ENCODE data around the gene WDR5.
"Not testable (repeated sequence)": the region's sequence is repeated elsewhere in the genome, so short reads cannot be mapped to it uniquely, and the experiment has no call there.

Gene WDR5

DNA sequence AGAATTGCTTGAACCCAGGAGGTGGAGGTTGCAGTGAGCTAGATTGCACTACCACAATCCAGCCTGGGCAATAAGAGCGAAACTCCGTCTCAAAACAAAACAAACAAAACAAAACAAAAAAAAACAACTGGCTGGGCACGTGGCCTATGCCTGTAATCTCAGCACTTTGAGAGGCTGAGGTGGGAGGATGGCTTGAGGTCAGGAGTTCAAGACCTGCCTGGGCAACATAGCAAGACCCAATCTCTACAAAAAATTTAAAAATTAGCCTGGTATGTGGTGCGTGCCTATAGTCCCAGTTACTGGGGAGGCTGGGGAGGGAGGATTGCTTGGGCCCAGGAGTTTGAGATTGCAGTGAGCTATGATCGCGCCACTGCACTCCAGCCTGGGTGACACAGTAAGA is 23.3 kb upstream of the WDR5 start:
- FAIRE-seq (no peak), DNase-seq (ENCODE audit: insufficient read length, low spot score) (no peak)
- TF ChIP-seq POU2F2 (IDR thresholded peaks at IDR 0.05; ENCODE audit: low read depth, low read length), result no peak
- TF ChIP-seq POLR2AphosphoS5 (IDR thresholded peaks at IDR 0.05; ENCODE audit: low read depth, low read length), result no peak
- TF ChIP-seq PAX5 (IDR thresholded peaks at IDR 0.05; ENCODE audit: insufficient read depth, low read length, severe bottlenecking), result no peak
- no peak for TF ChIP-seq SPI1 (IDR thresholded peaks at IDR 0.05; ENCODE audit: low read depth, low read length)
- no peak for TF ChIP-seq TAF1 (IDR thresholded peaks at IDR 0.05; ENCODE audit: low read depth, low read length)
- TF ChIP-seq POLR2A (IDR thresholded peaks at IDR 0.05; ENCODE audit: low read depth, low read length), result no peak

- FAIRE-seq; DNase-seq (ENCODE audit: insufficient read length, low spot score): not testable (repeated sequence)
Measured at GRCh38 chr9:134118972-134119371, 16.9 kb upstream of the WDR5 start.

- DNase-seq (ENCODE audit: insufficient read length, low spot score), result no peak
- no peak for FAIRE-seq
- TF ChIP-seq POLR2A (IDR thresholded peaks at IDR 0.05; ENCODE audit: low read depth, low read length) (no peak), POU2F2 (IDR thresholded peaks at IDR 0.05; ENCODE audit: low read depth, low read length) (no peak), SPI1 (IDR thresholded peaks at IDR 0.05; ENCODE audit: low read depth, low read length) (no peak), PAX5 (IDR thresholded peaks at IDR 0.05; ENCODE audit: insufficient read depth, low read length, severe bottlenecking) (no peak), TAF1 (IDR thresholded peaks at IDR 0.05; ENCODE audit: low read depth, low read length) (no peak), POLR2AphosphoS5 (IDR thresholded peaks at IDR 0.05; ENCODE audit: low read depth, low read length) (no peak)
Measured at GRCh38 chr9:134123764-134124128, 12.1 kb upstream of the WDR5 start.

- FAIRE-seq (no peak), DNase-seq (ENCODE audit: insufficient read length, low spot score) (no peak)
- no peak for TF ChIP-seq PAX5 (IDR thresholded peaks at IDR 0.05; ENCODE audit: insufficient read depth, low read length, severe bottlenecking)
- no peak for TF ChIP-seq POLR2AphosphoS5 (IDR thresholded peaks at IDR 0.05; ENCODE audit: low read depth, low read length)
- TF ChIP-seq TAF1 (IDR thresholded peaks at IDR 0.05; ENCODE audit: low read depth, low read length), result no peak
- TF ChIP-seq SPI1 (IDR thresholded peaks at IDR 0.05; ENCODE audit: low read depth, low read length), result no peak
- no peak for TF ChIP-seq POLR2A (IDR thresholded peaks at IDR 0.05; ENCODE audit: low read depth, low read length)
- TF ChIP-seq POU2F2 (IDR thresholded peaks at IDR 0.05; ENCODE audit: low read depth, low read length), result no peak
Measured at GRCh38 chr9:134125413-134126095, 10.3 kb upstream of the WDR5 start.

- DNase-seq (ENCODE audit: insufficient read length, low spot score) (no peak), FAIRE-seq (no peak)
- TF ChIP-seq SPI1 (IDR thresholded peaks at IDR 0.05; ENCODE audit: low read depth, low read length) (no peak), TAF1 (IDR thresholded peaks at IDR 0.05; ENCODE audit: low read depth, low read length) (no peak), POLR2A (IDR thresholded peaks at IDR 0.05; ENCODE audit: low read depth, low read length) (no peak), POLR2AphosphoS5 (IDR thresholded peaks at IDR 0.05; ENCODE audit: low read depth, low read length) (no peak), POU2F2 (IDR thresholded peaks at IDR 0.05; ENCODE audit: low read depth, low read length) (no peak), PAX5 (IDR thresholded peaks at IDR 0.05; ENCODE audit: insufficient read depth, low read length, severe bottlenecking) (no peak)
Measured at GRCh38 chr9:134126373-134126772, 9.5 kb upstream of the WDR5 start.

DNA sequence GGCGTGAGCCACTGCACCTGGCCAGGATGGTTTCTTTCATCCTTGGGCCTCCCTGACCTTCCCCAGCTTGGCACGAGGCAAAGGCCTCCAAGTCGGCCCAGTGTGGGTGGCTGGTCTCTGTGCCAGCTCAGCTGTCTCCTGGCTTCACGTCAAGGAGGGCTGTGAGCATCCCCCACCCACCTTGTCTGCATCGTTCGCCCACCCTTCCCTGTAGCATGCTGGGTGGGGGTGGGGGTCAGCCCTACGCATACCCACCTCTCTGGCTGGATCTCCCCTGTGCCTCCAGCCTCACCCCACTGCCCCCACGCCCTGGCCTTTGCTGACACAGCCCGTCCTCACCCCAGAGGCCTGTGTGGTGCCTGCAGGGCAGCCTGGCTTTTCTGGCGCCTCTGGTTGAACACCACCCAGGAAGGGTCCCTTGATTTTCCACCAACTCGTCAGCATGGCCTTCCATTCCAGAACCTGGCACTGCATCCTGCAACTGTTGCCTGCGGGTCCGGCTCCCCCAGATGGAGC is 8.8 kb upstream of the WDR5 start:
- no peak for TF ChIP-seq TAF1 (IDR thresholded peaks at IDR 0.05; ENCODE audit: low read depth, low read length)
- TF ChIP-seq PAX5 (IDR thresholded peaks at IDR 0.05; ENCODE audit: insufficient read depth, low read length, severe bottlenecking), result no peak
- no peak for TF ChIP-seq POU2F2 (IDR thresholded peaks at IDR 0.05; ENCODE audit: low read depth, low read length)
- no peak for TF ChIP-seq POLR2A (IDR thresholded peaks at IDR 0.05; ENCODE audit: low read depth, low read length)
- no peak for TF ChIP-seq SPI1 (IDR thresholded peaks at IDR 0.05; ENCODE audit: low read depth, low read length)
- no peak for TF ChIP-seq POLR2AphosphoS5 (IDR thresholded peaks at IDR 0.05; ENCODE audit: low read depth, low read length)
- no peak for FAIRE-seq
- no peak for DNase-seq (ENCODE audit: insufficient read length, low spot score)

DNA sequence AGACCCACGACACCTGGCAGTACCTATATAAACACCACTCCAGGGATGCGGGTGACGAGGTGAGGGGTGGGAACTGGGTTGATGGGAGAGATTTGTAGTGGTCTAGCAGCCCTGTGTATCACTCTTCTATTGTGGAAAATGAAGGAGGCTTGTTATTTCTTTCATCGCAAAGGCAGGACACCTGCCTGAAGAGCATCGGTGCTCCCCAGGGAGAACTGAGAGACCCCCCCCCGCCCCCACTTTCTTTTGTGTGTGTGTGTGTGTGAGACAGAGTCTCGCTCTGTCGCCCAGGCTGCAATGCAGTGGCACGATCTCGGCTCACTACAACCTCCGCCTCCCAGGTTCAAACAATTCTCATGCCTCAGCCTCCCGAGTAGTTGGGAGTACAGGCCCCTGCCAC is 8.3 kb upstream of the WDR5 start:
- DNase-seq (ENCODE audit: insufficient read length, low spot score) (no peak), FAIRE-seq (no peak)
- no peak for TF ChIP-seq SPI1 (IDR thresholded peaks at IDR 0.05; ENCODE audit: low read depth, low read length)
- no peak for TF ChIP-seq POLR2AphosphoS5 (IDR thresholded peaks at IDR 0.05; ENCODE audit: low read depth, low read length)
- no peak for TF ChIP-seq POLR2A (IDR thresholded peaks at IDR 0.05; ENCODE audit: low read depth, low read length)
- TF ChIP-seq PAX5 (IDR thresholded peaks at IDR 0.05; ENCODE audit: insufficient read depth, low read length, severe bottlenecking), result no peak
- TF ChIP-seq POU2F2 (IDR thresholded peaks at IDR 0.05; ENCODE audit: low read depth, low read length), result no peak
- no peak for TF ChIP-seq TAF1 (IDR thresholded peaks at IDR 0.05; ENCODE audit: low read depth, low read length)

- no peak for TF ChIP-seq POLR2A (IDR thresholded peaks at IDR 0.05; ENCODE audit: low read depth, low read length)
- no peak for TF ChIP-seq POU2F2 (IDR thresholded peaks at IDR 0.05; ENCODE audit: low read depth, low read length)
- TF ChIP-seq SPI1 (IDR thresholded peaks at IDR 0.05; ENCODE audit: low read depth, low read length), result no peak
- no peak for TF ChIP-seq PAX5 (IDR thresholded peaks at IDR 0.05; ENCODE audit: insufficient read depth, low read length, severe bottlenecking)
- TF ChIP-seq TAF1 (IDR thresholded peaks at IDR 0.05; ENCODE audit: low read depth, low read length), result no peak
- TF ChIP-seq POLR2AphosphoS5 (IDR thresholded peaks at IDR 0.05; ENCODE audit: low read depth, low read length), result no peak
- peak; percentile 5 for FAIRE-seq
- no peak for DNase-seq (ENCODE audit: insufficient read length, low spot score)
Measured at GRCh38 chr9:134128727-134129679, 6.9 kb upstream of the WDR5 start.

All from GM12891 (cell line).